ENCODE results near the gene ZCCHC24.

Gene ZCCHC24

GRCh38 chr10:79445161-79445976 is at the start of gene ZCCHC24:
Gene ZCCHC24 (minus strand): TSS chr10:79445624. CDS start chr10:79445440, 184 bp downstream.
- peak; percentile 73 to 90 for DNase-seq

DNA sequence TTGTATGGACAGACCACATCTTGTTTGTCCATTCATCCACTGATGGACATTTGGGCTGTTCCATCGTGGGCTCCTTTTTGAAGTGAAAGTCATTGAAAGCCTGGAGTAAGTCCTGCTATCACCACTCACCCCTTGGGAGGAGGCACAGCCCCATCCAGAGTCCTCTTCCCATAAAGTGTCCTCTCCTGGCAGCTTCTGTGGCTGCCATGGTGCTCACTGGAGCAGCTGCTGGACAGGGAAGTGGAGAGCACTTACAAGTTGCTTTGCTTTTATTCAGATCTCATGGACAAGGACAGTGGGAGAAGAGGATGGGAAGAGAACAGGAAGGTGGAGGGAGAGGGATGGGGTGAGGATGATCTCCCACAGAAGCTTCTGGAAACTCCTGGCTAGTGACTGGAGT is 48.4 kb upstream of the ZCCHC24 start:
- no peak for DNase-seq

- DNase-seq = no peak
Measured at GRCh38 chr10:79492839-79493238, 47.4 kb upstream of the ZCCHC24 start.

GRCh38 chr10:79492256-79492655 is 46.8 kb upstream of the ZCCHC24 start:
- no peak for DNase-seq

DNA sequence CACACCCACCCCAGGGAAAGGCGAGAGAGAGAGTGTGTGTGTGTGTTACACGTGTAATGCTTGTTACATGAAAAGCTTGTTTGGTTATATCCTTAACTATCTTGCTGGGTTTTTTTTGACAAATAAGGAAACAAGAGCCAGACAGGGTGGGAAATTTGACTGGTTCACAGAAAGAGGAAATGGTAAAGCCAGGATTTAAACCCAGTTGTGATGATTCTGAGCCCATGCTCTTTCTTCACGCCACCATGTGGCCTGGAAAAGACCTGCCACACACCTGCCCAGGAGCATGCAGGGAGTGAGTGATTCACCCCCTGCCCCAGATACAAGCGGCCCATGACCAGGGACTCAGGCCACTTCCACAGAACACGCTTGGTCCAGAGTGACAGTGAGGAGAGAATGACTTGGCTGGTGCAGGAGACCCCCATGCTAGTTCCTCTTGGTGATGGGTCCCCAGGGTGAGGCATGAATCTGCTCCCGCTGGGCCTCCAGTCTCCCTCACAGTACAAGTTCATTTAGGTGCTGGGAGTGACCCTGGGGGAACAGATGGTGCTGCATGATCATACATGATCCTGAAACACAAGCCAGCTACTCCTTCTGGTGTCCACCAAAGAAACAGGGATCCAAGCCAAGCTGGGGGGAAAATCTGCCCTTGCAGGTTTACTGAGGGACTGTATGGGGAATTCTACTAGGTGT is 45.9 kb upstream of the ZCCHC24 start:
- DNase-seq = peak in 1 of 2 experiments; percentile 1

DNA sequence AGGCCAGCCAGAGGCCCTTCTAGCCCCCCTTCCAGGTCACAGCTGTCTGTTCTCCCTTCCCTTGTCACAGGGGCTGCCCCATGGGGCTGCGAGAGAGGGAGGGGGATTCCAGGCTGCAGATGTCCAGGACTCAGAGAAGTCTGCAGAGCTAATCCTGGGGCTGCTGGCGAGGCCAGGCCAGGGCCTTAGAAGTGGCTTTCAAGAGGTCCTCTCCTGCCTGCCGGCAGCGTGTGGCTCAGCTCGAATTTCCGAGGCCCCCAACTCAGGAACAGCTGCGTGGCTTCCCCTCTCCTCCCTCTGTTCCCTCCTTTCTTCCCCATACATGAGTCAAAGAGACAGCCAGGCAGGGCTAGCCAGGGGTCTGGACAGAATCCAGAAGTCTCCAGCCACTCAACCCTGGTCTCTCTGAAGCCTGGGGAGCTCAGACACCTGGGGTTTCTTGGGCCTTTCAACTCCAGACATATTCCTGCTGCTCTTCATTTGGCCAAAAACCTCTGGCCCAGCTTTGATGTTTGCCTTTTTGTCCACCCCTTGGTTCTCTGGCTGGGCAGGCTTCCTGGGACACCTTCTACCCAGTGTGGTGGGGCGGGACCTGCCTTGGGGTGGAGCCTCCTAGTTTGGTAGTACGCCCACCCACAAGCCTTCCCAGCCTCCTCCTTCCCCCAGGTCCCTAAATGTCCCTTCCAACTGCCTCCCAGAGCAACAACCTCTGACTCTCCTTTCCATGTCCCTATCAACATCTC is 45.1 kb upstream of the ZCCHC24 start:
- no peak for DNase-seq

GRCh38 chr10:79488870-79489269 is 43.4 kb upstream of the ZCCHC24 start:
- no peak for DNase-seq

- DNase-seq = no peak
Measured at GRCh38 chr10:79488336-79488735, 42.9 kb upstream of the ZCCHC24 start.

- DNase-seq = peak; percentile 26 to 72
Measured at GRCh38 chr10:79487296-79488194, 42.1 kb upstream of the ZCCHC24 start.

DNA sequence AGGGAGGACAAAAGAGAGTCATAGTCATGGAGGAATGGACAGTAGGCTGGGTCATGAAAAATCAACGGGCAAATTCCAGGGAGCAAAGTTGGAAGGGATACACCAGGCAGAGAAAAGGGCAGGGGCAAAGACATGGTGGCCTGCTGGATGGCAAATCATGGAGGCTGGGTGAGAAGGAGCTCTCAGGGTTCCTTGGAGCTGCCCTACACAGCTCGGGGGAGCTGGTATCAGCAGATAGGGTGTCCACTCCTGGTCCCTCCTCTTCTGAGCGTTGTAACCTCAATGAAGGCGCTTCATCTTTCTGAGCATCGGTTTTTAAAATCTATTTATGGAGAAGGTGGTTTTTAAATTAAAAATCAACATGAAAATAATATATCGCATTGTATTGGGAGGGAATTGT is 39.1 kb upstream of the ZCCHC24 start:
- DNase-seq = no peak

GRCh38 chr10:79483948-79484347 is 38.5 kb upstream of the ZCCHC24 start:
- no peak for DNase-seq

DNA sequence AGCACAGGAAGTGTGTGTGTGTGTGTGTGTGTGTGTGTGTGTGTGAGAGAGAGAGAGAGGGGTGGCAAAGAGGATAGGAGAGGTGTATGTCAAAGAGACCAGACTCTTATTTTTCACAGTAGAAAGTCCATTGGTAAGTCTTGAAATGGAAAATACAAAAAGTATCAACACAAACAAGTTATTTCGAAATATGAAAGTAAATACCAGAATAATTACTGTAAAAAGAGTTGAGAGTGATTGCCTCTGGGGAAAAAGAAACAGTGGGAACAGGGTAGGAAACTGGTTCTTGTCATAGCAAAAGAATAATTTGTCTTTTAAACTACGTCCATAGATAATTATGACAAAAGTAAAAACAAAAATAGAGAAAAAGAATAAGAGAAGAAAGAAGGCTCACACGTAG is 37.9 kb upstream of the ZCCHC24 start:
- DNase-seq = no peak

DNA sequence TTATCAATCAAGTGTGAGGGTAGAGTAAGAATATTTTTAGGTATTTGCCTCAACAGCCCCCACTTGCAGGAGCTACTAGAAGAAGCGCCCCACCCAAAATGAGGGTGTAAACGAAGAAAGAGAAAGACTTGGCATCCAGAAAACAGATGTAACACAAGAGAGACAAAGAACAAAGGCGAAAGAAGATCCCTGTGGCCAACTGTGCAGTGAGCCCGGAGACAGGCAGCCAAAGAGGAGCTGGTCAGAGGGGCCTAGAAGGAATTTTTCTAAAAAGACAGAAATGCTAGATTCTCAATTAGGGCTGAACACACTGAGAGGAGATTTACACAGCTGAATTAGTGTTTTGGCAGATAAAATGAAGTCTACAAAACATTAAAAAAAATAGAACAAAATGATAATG is 37.3 kb upstream of the ZCCHC24 start:
- DNase-seq = no peak

- DNase-seq = no peak
Measured at GRCh38 chr10:79482304-79482703, 36.9 kb upstream of the ZCCHC24 start.

DNA sequence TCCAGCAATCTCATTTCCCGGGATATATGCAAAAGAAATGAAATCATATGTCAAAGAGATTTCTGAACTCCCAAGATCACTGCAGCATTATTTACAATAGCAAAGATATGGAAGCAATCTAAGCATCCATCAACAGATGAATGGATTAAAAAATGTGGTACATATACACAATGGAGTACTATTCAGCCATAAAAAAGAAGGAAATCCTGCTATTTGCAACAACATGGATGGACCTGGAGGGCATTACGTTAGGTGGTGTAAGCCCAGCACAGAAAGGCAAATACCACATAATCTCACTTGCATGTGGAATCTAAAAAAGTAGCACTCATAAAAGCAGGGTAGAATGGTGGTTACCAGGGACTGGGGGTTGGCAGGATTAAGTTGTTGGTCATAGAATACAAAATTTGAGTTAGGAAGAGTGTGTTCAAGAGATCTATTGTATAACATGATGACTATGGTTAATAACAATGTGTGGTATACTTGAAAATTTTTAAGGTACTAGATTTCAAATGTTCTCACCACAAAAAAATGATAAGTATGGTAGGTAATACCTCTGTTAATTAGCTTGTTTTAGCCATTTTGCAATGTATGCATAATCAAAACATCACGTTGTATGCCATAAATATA is 34.0 kb upstream of the ZCCHC24 start:
- DNase-seq = no peak

- no peak for DNase-seq
Measured at GRCh38 chr10:79477456-79477855, 32.0 kb upstream of the ZCCHC24 start.

DNA sequence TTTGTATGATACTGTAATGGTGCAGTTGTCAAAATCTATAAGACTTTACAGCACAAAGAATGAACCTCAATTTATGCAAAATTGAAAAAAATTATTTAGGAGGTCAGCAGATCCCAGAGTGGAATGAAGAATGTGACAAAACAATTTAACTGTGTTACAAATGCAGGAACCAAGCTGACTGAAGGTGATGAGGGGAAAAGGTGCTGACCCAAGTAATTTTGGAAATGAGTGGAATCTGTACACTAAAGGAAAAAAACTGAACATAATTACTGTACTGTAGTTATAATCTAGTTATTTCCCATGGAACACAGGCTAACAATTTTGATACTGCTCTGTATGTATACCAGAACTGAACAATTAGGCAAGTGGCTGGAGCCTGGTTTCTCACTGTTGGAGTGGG is 31.2 kb upstream of the ZCCHC24 start:
- no peak for DNase-seq

- no peak for DNase-seq
Measured at GRCh38 chr10:79475877-79476276, 30.5 kb upstream of the ZCCHC24 start.

DNA sequence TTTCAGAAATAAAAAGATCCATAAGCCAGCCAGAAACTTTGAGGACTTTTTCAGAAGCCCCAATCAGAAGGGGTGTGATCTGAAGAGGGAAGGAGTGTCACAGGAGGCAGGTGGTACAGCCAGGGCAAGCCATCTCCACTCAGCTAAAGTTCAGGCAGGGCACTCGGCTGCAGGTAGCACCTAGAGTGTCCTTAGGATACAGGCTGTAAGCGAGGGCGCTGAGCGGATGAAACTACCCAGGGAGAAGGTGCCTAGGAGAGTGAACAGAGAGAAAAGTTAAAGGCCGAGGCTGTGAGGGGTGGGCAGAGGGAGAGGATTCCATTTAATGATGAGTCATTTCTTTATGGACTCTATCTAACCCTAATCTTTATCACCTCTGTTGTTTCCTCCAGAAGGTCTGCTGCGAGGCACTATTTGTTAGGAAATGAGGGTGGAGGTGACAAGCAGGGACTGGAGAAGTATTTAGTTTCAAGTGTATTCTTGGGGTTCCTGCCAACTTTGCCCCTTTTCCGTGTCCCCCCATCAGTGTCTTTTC is 29.8 kb upstream of the ZCCHC24 start:
- no peak for DNase-seq

DNA sequence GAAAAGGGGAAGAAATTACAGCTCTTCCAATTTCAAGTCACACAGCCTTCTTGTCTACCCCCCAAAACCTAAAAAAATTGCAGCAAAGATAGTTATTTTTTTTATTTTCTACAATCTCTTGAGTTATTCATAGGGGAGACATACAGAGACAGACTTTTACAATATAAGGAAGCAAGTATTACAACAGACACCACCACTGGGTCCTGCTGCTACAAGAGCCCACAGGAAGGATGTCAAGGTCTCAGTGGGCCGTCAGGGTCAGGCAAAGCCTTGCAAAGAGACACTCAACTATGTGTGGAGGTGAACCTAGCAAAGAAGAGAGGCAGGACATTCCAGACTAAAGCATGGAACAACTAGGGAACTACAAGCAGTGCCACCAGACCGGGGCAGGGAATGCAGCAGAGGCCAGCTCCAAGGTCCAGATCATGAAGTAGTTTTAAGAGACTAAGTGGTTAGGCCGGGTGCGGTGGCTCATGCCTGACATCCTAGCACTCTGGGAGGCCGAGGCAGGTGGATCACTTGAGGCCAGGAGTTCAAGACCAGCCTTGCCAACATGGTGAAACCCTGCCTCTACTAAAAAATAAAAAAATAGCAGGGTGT is 28.2 kb upstream of the ZCCHC24 start:
- DNase-seq = no peak

DNA sequence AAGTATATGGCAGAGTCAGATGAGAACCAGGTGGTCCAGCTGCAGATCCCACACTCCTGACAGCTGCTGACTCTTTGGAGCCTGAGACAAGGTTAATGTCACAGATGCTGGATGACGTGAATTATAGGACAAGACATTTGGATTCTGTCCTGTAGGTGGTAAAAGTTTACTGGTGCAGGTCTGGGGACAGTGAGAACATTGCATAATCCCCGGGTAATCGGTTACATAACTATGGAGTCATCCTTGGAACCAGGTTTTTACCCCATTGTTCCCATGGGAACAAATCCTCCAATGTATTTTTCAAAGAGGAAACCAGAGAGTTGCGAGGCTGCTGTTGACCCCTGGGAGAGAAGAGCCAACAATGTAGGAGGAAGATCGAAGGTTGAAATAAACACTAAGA is 27.5 kb upstream of the ZCCHC24 start:
- DNase-seq = no peak
